ENCODE results near the gene TSR2. TPM values are rescaled to one million over a fixed set of nuclear protein-coding genes. Genes with fewer than 3 reads are reported as not detected.

The TSR2 gene
- polyA plus RNA-seq, 3 donors = 50.9 to 56.6 (median 53.2) TPM

Other genes with a start within 250 kb of the TSR2 start
- gene WNK3, start 82.4 kb upstream of the TSR2 start, polyA plus RNA-seq (ENCODE audit: insufficient read length in 3 of 3) = 1 to 10 TPM; 4.7 to 5.2 (median 4.9) TPM
- 10 to 100 TPM; 16.4 to 22.9 (median 19.8) TPM for gene FGD1, start 55.8 kb downstream of the TSR2 start, polyA plus RNA-seq (ENCODE audit: insufficient read length in 3 of 3)
- gene GNL3L, start 89.8 kb downstream of the TSR2 start, polyA plus RNA-seq (ENCODE audit: insufficient read length in 3 of 3) = 10 to 100 TPM; 18.8 to 19.7 (median 19.0) TPM